Hepatocyte (in vitro differentiated cells): ENCODE measurements around the gene ACOX2. TPM values are rescaled to one million over a fixed set of nuclear protein-coding genes. Genes with fewer than 3 reads are reported as not detected.

Experiments used
- DNase-seq: peaks from one replicate; pipeline ENCODE4 v3.0.0-alpha.2; 2016; ENCODE audit warnings: low spot score
- H2AFZ ChIP-seq: fragments of 200-600 bp; sonication (generic); 2 replicates; pipeline ENCODE4 v1.6.0; 2016; ENCODE audit warnings: antibody characterized with exemption, mild to moderate bottlenecking
- H3K27ac ChIP-seq: fragments of 200-600 bp; sonication (generic); 2 replicates; pipeline ENCODE4 v1.5.1; 2016; ENCODE audit warnings: mild to moderate bottlenecking
- H3K27me3 ChIP-seq: fragments of 200-600 bp; sonication (generic); 2 replicates; pipeline ENCODE4 v1.6.1; 2016
- H3K36me3 ChIP-seq: fragments of 200-600 bp; sonication (generic); replicated peaks from 2 replicates; pipeline ENCODE4 v1.5.1; 2016; ENCODE audit warnings: low read depth; ENCODE audit not compliant: insufficient read depth
- H3K4me1 ChIP-seq: fragments of 200-600 bp; sonication (generic); 2 replicates; pipeline ENCODE4 v1.5.1; 2016; ENCODE audit warnings: mild to moderate bottlenecking, moderate library complexity; ENCODE audit not compliant: insufficient read depth
- H3K4me2 ChIP-seq: fragments of 200-600 bp; sonication (generic); 2 replicates; pipeline ENCODE4 v1.6.0; 2016
- H3K4me3 ChIP-seq: fragments of 200-600 bp; sonication (generic); 2 replicates; pipeline ENCODE4 v1.5.1; 2016; ENCODE audit warnings: mild to moderate bottlenecking
- H3K79me2 ChIP-seq: fragments of 200-600 bp; sonication (generic); 2 replicates; pipeline ENCODE4 v1.6.0; 2017; ENCODE audit warnings: mild to moderate bottlenecking
- H3K9me2 ChIP-seq: fragments of 200-600 bp; sonication (generic); replicated peaks from 2 replicates; pipeline ENCODE4 v1.6.0; 2017; ENCODE audit warnings: mild to moderate bottlenecking; ENCODE audit not compliant: insufficient read depth
- H3K9me3 ChIP-seq: fragments of 200-600 bp; sonication (generic); 2 replicates; pipeline ENCODE4 v1.5.1; 2016; ENCODE audit warnings: low read depth, mild to moderate bottlenecking
- H4K20me1 ChIP-seq: fragments of 200-600 bp; sonication (generic); 2 replicates; pipeline ENCODE4 v1.6.0; 2016; ENCODE audit warnings: mild to moderate bottlenecking; ENCODE audit not compliant: insufficient read depth, poor library complexity, severe bottlenecking
- CTCF ChIP-seq: fragments of 200-600 bp; sonication (generic); IDR thresholded peaks from 2 replicates; pipeline ENCODE4 v1.5.1; 2016; ENCODE audit warnings: antibody characterized with exemption, mild to moderate bottlenecking; ENCODE audit not compliant: poor library complexity
- EZH2 ChIP-seq: fragments of 200-600 bp; sonication (generic); IDR thresholded peaks from 2 replicates; pipeline ENCODE4 v1.6.1; 2016; ENCODE audit warnings: antibody characterized with exemption, mild to moderate bottlenecking, borderline replicate concordance
- EZH2phosphoT487 ChIP-seq: fragments of 200-600 bp; sonication (generic); IDR thresholded peaks from one replicate; pipeline ENCODE4 v1.6.1; 2018; ENCODE audit warnings: antibody characterized with exemption, mild to moderate bottlenecking, low read depth, moderate library complexity; ENCODE audit not compliant: unreplicated experiment, severe bottlenecking
- WGBS: methylation state at CpG from one replicate; pipeline ENCODE4 v1.1.6; 2016; ENCODE audit warnings: low lambda C conversion rate; ENCODE audit errors: missing lambda C conversion rate; 5-methylcytosine and 5-hydroxymethylcytosine counted together
- polyA plus RNA-seq: library from polyadenylated mRNA; unstranded; fragments of >200 nt; fragmentation: Nextera tagmentation; extraction: Ambion mirVana; gene quantifications from 2 replicates; pipeline ENCODE4 v1.2.1, GENCODE V29; 2016
- total RNA-seq: library from RNA; depleted of rRNA; stranded (reverse); fragments of >200 nt; gene quantifications from 2 replicates; pipeline ENCODE4 v1.2.3, GENCODE V29; 2014

ACOX2 gene
- total and polyA plus RNA-seq, 2 experiments from 2014 or later = 26.2 to 30.6 TPM

DNA sequence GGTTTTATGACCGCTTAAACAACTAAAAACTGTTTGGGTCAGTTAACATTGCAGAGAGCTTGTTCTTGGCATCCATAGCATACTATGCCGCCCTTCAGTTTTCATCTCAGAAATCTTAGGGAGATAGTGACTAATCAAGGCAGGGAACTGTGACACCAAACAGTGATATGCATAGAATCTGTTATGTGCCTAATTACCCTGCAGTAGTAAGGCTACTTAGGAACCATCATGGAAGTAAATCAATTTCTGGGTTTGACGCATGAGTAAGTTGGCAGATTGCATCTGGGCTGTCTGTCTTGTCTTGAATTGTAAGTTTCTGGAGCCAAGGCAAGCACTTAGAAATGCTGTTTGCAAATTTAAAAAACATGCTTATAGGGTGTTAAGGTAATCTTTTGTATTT lies 22.6 kb downstream of the ACOX2 start:
- H3K9me3 ChIP-seq = no peaks in the 10 kb centered on the region
- 94% methylated on average over 3 of the region's 3 CpGs for WGBS
- no peak overlapping the region for H3K4me2 ChIP-seq
- no peaks in the 10 kb centered on the region for H3K79me2 ChIP-seq
- peaks cover 19% of the 10 kb centered on the region for H3K4me1 ChIP-seq
- DNase-seq = no peak
- no peaks in the 10 kb centered on the region for H3K9me2 ChIP-seq
- TF ChIP-seq EZH2phosphoT487 (no peak), CTCF (no peak), EZH2 (no peak)
- no peak overlapping the region for H3K4me3 ChIP-seq
- no peaks in the 10 kb centered on the region for H4K20me1 ChIP-seq
- no peak overlapping the region for H2AFZ ChIP-seq
- no peak overlapping the region for H3K27ac ChIP-seq
- H3K36me3 ChIP-seq = no peaks in the 10 kb centered on the region
- no peaks in the 10 kb centered on the region for H3K27me3 ChIP-seq

DNA sequence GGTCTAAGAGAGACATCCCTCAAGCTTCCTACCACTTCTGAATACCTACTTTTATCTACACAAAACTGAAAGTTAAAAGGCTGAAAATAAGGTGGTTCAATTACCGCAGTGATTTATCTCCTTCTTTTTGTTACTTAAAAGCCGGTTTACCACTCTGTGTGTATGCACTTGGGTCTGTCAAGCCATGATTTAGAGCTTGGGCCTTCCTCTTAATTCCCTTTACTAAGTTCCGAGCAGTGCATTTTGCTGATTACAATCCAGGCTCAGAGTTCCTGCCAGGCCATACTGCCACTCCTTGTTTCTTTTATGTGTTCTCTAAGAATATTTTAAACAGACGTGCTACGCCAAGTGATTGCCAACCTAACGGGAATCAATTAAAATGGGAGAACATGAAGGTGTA lies 28.6 kb downstream of the ACOX2 start:
- no peak overlapping the region for H3K4me3 ChIP-seq
- no peak overlapping the region for H2AFZ ChIP-seq
- no peaks in the 10 kb centered on the region for H3K4me1 ChIP-seq
- no peak overlapping the region for H3K4me2 ChIP-seq
- no peak for TF ChIP-seq EZH2phosphoT487
- TF ChIP-seq EZH2 = no peak
- no peak for TF ChIP-seq CTCF
- WGBS = 65% methylated on average over 6 of the region's 6 CpGs
- H3K9me2 ChIP-seq = no peaks in the 10 kb centered on the region
- no peaks in the 10 kb centered on the region for H3K36me3 ChIP-seq
- H3K27ac ChIP-seq = no peak overlapping the region
- DNase-seq = no peak
- H4K20me1 ChIP-seq = no peaks in the 10 kb centered on the region
- H3K27me3 ChIP-seq = no peaks in the 10 kb centered on the region
- peaks cover 10% of the 10 kb centered on the region for H3K79me2 ChIP-seq
- H3K9me3 ChIP-seq = no peaks in the 10 kb centered on the region

DNA sequence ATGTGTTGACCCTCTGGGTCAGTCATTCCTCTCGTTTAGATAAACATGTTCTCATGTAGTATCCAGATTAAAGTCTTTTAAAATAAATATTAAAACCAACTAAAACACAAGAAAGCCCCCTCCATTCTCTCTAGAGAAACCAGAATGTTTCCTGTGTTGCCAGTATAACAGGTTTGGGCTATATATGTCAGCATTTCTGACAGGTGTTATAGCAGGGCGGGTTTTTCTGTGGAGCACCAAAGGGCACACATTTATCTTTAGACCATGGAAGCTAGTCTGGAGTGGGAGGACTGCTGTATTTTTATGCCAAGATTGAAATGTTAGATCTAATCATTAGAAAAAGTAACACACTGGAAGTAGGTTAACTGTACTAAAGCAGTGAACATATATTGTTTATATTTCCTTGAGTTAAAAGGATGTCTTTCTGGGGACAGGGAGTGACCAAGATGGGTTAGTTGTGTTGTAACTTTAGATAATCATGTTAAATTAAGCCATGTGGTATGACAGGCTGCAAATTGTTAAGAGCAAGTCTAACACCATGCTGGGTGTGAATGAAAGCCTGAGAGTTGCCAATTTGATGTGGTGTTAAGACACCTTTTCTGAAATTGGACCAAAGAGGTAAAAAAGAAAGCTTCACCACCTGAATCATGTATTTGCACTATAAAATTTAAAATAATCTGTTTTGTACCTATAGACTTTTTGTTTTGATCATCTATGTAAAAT lies 29.5 kb downstream of the ACOX2 start:
- DNase-seq = no peak
- no peak overlapping the region for H3K4me3 ChIP-seq
- H3K4me2 ChIP-seq = no peak overlapping the region
- no peak overlapping the region for H2AFZ ChIP-seq
- no peaks in the 10 kb centered on the region for H3K4me1 ChIP-seq
- H3K27ac ChIP-seq = no peak overlapping the region
- H3K79me2 ChIP-seq = peaks cover 18% of the 10 kb centered on the region
- no peaks in the 10 kb centered on the region for H3K9me2 ChIP-seq
- H4K20me1 ChIP-seq = no peaks in the 10 kb centered on the region
- H3K36me3 ChIP-seq = no peaks in the 10 kb centered on the region
- H3K27me3 ChIP-seq = no peaks in the 10 kb centered on the region
- no peaks in the 10 kb centered on the region for H3K9me3 ChIP-seq
- no peak for TF ChIP-seq EZH2
- TF ChIP-seq EZH2phosphoT487 = no peak
- no peak for TF ChIP-seq CTCF
- WGBS = 78% methylated on average over 2 of the region's 2 CpGs
